H4 (cell line): ENCODE data around the gene UBP1. TPM values are rescaled to one million over a fixed set of nuclear protein-coding genes. Genes with fewer than 3 reads are reported as not detected.

Experiments
- total RNA-seq: library from RNA; depleted of rRNA; stranded (reverse); fragments of >200 nt; shearing (Covaris generic); gene quantifications from 2 replicates; pipeline ENCODE4 v1.2.3, GENCODE V29; 2014; rRNA removed

The UBP1 gene
- total RNA-seq, 1 experiment from 2014 or later = 19.4 TPM

Other genes with a start within 250 kb of the UBP1 start
- gene SUSD5, start 221.6 kb downstream of the UBP1 start, total RNA-seq = not detected in 2 replicates
- gene FBXL2, start 163.0 kb downstream of the UBP1 start, total RNA-seq = 3.0 and 3.8 TPM in 2 replicates